ENCODE data around the gene PPTC7.
"Not testable (repeated sequence)": the region's sequence is repeated elsewhere in the genome, so short reads cannot be mapped to it uniquely, and the experiment has no call there.

The PPTC7 gene

DNA sequence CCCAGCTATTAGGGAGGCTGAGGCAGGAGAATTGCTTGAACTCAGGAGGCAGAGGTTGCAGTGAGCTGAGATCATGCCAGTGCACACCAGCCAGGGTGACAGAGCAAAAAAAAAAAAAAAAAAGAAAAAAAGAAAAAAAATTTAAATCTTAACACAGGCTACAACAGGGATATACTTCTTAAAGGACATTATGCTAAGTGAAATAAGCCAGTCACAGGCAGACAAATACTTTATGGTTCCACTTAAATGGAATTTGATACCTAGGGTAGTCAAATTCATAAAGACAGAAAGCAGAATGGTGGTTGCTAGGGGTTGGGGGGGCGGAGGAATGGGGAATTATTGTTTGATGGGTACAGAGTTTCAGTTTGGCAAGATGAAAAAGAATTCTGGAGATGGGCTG, 14.8 kb upstream of the PPTC7 start:
- TF ChIP-seq, protein P1, sequence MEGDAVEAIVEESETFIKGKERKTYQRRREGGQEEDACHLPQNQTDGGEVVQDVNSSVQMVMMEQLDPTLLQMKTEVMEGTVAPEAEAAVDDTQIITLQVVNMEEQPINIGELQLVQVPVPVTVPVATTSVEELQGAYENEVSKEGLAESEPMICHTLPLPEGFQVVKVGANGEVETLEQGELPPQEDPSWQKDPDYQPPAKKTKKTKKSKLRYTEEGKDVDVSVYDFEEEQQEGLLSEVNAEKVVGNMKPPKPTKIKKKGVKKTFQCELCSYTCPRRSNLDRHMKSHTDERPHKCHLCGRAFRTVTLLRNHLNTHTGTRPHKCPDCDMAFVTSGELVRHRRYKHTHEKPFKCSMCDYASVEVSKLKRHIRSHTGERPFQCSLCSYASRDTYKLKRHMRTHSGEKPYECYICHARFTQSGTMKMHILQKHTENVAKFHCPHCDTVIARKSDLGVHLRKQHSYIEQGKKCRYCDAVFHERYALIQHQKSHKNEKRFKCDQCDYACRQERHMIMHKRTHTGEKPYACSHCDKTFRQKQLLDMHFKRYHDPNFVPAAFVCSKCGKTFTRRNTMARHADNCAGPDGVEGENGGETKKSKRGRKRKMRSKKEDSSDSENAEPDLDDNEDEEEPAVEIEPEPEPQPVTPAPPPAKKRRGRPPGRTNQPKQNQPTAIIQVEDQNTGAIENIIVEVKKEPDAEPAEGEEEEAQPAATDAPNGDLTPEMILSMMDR (IDR thresholded peaks at IDR 0.05; ENCODE audit: insufficient read depth, low read depth, low read length, missing control alignments), result no peak
- H3K4me3 ChIP-seq (ENCODE audit: low read length), result no peak overlapping the region
- no peak for DNase-seq (ENCODE audit: low read depth)

DNA sequence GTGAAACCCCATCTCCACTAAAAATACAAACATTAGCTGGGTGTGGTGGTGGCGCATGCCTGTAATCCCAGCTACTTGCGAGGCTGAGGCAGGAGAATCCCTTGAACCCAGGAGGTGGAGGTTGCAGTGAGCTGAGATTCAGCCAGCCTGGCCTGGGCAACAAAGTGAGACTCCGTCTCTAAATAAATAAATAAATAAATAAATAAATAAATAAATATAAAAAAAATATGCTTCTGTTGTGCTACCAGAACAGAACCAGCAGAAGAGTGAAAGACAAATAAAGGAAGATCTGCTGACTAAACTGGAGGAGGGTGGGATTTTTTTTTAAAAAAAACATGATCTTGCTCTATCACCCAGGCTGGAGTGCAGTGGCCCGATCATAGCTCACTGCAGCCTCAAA, 9.8 kb upstream of the PPTC7 start:
- DNase-seq (ENCODE audit: low read depth); H3K4me3 ChIP-seq (ENCODE audit: low read length): not testable (repeated sequence)

GRCh38 chr12:110592078-110592477, 9.0 kb upstream of the PPTC7 start:
- no peak overlapping the region for H3K4me3 ChIP-seq (ENCODE audit: low read length)
- TF ChIP-seq, protein P1 (IDR thresholded peaks at IDR 0.05; ENCODE audit: insufficient read depth, low read depth, low read length, missing control alignments), result no peak
- no peak for DNase-seq (ENCODE audit: low read depth)

- TF ChIP-seq, protein P1 (IDR thresholded peaks at IDR 0.05; ENCODE audit: insufficient read depth, low read depth, low read length, missing control alignments), result no peak
- H3K4me3 ChIP-seq (ENCODE audit: low read length), result no peak overlapping the region
- no peak for DNase-seq (ENCODE audit: low read depth)
Measured at GRCh38 chr12:110591451-110592051, 8.4 kb upstream of the PPTC7 start.

DNA sequence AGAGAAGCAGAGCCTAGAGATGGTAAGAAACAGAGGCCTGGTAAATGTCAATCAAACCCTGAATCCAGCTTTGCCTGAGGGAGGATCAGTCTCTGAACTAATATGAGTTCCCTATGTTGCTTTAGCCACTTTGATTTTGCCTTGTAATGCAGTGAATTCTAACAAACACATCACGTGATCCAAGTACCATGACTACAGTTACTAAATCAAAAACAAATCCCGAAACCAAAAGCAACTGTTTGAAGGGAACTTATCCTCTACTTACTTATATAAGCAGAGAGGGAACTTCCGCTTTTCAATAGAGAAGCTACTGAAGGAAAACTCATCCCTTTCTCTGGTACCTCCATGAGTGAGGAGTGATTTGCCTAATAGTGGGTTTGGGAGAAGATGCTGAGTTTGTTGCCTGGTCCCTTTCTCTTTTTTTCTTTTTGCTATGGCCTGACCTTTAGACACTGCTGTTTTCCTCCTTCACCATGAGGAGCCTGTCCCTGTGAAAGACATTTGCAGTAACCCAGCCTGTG, 7.7 kb upstream of the PPTC7 start:
- no peak overlapping the region for H3K4me3 ChIP-seq (ENCODE audit: low read length)
- DNase-seq (ENCODE audit: low read depth), result no peak
- TF ChIP-seq, protein P1 (IDR thresholded peaks at IDR 0.05; ENCODE audit: insufficient read depth, low read depth, low read length, missing control alignments), result no peak

- no peak overlapping the region for H3K4me3 ChIP-seq (ENCODE audit: low read length)
- DNase-seq (ENCODE audit: low read depth), result no peak
- TF ChIP-seq, protein P1 (IDR thresholded peaks at IDR 0.05; ENCODE audit: insufficient read depth, low read depth, low read length, missing control alignments), result no peak
Measured at GRCh38 chr12:110590059-110590458, 6.9 kb upstream of the PPTC7 start.

GRCh38 chr12:110587102-110587501, 4.0 kb upstream of the PPTC7 start:
- not testable (repeated sequence) for DNase-seq (ENCODE audit: low read depth); H3K4me3 ChIP-seq (ENCODE audit: low read length)

- no peak overlapping the region for H3K4me3 ChIP-seq (ENCODE audit: low read length)
- TF ChIP-seq, protein P1 (IDR thresholded peaks at IDR 0.05; ENCODE audit: insufficient read depth, low read depth, low read length, missing control alignments), result no peak
- DNase-seq (ENCODE audit: low read depth), result peak; percentile 83
Measured at GRCh38 chr12:110585231-110585799, 2.2 kb upstream of the PPTC7 start.
